Raji (cell line): ENCODE results near the gene MYO15B.

Source experiments
- POLR2A ChIP-seq: IDR thresholded peaks from 2 replicates; pipeline ENCODE4 v1.6.1; 2011; ENCODE audit warnings: low read depth, low read length, control low read depth; ENCODE audit not compliant: insufficient read depth

The MYO15B gene

DNA sequence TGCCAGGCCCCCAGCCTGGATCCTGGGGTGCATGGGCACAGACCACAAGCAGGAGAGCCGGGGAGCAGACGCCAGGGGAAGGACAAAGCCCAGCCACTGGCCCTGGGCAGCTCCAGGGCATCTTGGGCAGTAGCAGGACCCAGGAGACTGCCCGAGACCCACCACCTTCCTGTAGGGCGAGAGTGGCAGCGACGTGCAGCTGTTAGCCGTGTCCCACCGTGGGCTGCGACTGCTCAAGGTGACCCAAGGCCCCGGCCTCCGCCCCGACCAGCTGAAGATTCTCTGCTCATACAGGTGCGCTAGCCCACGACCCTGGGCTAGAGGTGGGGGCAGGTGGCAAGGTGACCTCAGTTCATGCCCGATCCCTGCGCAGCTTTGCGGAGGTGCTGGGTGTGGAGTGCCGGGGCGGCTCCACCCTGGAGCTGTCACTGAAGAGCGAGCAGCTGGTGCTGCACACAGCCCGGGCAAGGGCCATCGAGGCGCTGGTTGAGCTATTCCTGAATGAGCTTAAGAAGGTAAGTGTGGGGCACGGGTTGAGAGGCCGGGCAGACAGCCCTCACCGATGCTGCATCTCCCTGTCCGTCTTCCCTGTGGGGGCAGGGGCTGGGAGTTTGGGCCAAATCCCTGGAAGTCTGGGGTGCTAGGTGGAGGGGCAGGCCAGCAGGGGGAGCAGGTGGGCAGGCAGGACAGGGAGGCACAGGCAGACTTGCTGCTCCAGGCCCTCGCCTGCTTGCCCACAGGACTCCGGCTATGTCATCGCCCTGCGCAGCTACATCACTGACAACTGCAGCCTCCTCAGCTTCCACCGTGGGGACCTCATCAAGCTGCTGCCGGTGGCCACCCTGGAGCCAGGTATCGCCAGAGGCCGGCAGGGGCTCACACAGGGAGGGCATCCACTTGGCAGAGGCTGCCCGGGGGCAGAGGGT is 32.2 kb downstream of the MYO15B start:
- no peak for TF ChIP-seq POLR2A

DNA sequence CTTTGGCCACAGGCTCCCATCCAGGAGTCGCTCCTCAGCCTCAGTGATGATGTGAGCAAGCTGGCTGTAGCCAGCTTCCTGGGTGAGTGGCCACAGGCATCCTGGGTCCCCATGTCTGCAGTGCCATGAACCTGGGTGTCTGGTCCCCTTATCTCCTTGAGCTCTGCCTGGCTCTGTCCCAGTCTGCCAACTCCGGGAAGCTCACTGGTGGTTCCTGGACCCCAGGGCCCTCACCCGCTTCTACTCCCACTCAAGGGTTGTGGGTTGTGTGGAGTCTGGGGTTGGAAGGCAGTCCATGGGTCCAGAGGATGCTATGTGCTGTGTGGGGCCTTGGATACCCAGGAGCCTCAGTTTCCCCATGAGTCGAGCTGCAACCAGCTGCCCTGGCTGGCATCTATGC is 33.9 kb downstream of the MYO15B start:
- no peak for TF ChIP-seq POLR2A

DNA sequence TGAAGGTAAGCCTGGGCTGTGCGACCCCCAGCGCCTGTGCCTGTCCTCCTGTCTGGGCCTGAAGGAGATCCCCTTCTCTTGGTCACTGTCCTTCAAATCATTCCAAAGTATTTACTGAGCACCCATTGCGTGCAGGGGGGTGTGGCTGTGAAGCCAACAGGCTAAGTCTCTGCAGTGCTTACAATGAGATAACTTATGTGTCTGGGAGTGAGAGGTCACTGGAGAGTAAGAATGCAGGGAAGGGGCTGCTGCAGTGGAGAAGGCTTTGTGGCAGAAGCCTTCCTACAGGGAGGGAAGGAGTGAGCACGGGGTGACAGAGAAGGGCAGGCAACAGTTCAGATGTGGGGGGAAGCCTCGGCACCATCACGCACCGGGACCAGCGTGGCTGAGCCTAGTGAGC is 34.5 kb downstream of the MYO15B start:
- TF ChIP-seq POLR2A, result no peak

DNA sequence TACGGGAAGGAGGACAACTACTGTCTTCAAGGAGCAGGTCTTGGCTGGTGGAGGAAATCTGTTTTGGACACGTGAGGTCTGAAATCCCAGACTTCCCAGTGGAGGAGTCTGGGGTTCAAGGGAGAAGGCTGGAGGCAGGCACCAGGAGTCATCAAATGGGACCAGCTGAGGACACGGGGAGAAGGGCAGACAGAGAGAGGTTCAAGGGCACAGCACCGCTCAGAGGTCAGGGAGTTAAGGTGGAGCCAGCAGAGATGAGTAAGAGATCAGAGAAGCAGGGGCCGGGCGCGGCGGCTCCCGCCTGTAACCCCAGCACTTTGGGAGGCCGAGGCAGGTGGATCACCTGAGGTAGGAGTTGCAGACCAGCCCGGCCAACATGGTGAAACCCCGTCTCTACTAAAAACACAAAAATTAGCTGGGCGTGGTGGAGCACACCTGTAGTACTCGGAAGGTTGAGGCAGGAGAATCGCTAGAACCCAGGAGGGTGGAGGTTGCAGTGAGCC is 35.2 kb downstream of the MYO15B start:
- no peak for TF ChIP-seq POLR2A

DNA sequence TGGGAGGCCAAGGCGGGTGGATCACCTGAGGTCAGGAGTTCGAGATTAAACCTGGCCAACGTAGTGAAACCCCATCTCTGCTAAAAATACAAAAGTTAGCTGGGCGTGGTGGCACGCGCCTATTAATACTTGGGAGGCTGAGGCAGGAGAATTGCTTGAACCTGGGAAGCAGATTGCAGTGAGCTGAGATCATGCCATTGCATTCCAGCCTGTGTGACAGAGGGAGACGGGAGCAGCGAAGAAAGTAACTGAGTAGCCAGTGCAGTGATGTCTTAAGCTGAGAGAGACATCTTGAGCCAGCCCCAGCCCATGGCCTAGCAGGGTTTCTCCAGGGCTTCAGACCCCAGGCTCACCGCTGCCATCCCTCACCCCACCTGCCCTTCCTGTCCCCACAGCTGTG is 35.8 kb downstream of the MYO15B start:
- TF ChIP-seq POLR2A, result no peak

DNA sequence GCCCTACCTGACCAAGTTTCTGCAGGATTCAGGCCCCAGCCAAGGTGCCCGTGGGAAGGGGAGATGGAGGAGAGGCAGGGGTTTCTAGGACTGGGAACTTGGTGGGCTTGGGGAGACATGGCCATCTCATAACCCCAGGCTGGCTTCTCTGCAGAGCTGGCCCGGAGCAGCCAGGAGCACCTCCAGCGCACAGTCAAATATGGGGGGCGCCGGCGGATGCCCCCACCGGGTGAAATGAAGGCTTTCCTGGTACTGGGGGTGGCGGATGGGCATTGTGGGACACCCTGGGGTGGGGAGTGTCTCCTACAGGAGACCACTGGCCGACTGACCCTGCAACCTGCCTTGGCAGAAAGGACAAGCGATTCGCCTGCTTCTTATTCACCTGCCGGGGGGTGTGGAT is 36.4 kb downstream of the MYO15B start:
- no peak for TF ChIP-seq POLR2A

DNA sequence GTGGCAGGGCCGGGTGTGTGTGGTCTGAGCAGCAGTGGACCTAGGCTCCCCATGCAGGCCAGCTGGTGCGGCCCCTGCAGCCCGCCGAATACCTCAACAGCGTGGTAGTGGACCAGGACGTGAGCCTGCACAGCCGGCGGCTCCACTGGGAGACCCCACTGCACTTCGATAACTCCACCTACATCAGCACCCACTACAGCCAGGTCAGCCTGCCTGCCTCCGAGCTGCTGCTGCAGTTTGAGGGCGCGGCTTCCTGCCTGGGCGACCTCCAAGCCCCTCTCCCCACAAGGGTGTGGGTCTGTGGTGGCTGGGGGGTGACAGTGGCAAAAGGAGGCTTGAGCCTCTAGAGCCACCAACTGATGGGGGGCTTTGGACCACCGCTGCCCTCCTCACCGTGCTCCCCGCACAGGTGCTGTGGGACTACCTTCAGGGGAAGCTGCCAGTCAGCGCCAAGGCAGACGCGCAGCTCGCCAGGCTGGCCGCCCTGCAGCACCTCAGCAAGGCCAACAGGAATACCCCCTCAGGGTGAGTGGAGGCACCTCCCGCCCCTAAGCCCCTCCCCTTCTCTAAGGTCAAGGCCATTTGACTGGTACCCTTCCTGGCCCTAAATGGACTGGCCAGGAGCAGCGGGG is 37.2 kb downstream of the MYO15B start:
- no peak for TF ChIP-seq POLR2A

DNA sequence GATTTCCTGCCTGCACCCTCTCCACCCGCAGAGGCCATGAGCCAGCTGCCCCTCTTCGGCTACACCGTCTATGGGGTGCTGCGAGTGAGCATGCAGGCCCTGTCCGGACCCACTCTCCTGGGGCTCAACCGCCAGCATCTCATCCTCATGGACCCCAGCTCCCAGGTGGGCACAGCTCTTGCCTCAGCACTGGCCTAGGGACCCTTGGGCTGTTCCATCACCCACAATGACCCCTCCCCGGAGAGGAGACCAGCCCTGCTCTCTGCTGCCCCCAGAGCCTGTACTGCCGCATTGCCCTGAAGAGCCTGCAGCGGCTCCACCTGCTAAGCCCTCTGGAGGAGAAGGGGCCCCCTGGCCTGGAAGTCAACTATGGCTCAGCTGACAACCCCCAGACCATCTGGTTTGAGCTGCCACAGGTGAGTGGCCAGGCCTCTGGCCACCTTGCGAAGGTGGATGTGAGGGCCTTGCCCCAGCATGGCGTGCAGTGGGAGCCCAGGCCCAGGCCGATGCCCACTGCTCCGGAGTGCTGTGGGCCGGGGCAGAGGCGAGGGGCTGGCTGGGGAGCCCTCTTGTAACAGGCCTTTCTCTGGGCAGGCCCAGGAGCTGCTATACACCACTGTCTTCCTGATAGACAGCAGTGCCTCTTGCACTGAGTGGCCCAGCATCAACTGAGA is 38.4 kb downstream of the MYO15B start:
- no peak for TF ChIP-seq POLR2A

DNA sequence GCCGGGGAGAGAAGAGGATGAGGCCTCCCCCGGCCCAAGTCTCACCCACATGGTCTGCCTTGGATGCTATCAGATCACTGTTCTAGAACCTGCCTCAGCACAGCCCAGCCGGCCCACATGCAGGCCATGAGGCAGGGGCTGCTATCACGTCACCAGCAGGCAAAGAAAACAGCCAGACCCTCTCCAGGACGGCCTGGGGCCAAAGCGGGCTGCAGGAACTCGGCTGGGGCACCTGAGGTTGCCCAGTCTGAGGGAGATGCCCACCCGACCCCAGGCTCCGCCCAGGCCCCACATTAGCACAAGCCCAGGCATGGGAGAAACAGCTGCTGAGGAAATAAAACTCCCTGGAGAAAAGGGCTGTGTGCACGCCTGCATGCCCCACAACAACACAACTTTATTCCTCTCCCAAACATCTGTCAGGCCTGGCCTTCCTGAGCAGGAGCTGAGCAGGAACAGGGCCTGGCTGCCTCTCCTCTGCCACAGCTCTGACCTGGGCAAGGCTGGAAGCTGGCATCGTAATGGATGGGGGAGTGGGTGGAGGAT is 39.0 kb downstream of the MYO15B start:
- no peak for TF ChIP-seq POLR2A

DNA sequence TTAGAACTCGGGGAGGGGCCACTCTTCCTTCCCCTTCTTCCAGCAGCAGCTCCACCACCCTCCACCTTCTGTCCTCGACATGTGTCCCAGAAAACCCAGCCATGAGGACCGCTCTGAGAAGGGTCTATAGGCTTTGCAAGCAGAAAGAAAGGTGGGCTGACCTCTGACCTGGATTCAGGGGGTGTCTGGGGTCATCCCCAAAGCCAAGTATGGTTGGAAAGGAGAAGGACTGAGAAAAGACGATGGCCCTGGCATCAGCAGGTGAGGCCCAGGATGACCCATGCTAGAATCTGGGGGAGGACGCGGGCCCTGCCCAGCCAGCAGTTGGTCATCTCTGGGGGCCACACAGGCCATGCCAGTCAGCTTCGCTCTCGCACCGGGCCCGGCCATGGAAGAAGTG is 39.5 kb downstream of the MYO15B start:
- TF ChIP-seq POLR2A, result no peak

DNA sequence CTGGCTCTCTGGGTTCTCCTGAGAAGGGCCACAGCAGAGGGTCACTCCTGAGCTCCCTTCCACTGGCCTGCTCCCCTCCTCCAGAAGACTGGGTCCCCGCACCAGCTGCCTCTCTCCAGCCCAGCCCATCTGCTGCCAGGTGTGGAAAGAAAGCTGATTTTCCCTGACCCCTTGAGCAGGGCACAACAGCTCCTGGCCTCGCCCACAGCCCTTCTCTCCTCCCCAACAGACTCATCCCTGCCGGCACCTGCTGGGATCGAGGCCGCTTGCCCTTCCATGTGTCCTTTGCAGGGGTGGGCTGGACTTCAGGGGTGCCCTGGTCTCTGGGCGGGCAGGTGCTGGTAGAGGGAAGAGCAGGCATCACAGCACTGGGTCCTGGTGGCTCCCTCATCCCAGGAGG is 40.8 kb downstream of the MYO15B start:
- no peak for TF ChIP-seq POLR2A

DNA sequence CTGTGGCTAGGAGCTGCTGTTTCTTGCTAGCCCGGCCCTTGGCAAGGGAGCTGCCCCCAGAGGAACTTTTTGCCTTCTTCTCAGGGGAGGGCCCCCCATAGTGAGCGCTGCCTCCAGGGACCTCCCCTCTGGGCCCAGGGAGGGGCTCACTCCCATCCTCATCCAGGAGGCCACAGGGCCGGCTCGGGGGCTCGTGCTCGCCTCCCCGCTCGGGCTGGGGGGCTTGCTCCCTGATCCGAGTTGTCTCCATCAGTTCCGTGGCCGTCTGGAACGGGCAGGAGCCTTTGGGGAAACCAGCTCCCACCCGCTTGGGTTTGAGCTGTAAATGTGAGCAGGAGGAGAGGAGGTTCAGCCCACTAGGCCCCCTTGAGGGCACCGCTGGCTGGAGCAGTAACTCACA is 41.6 kb downstream of the MYO15B start:
- no peak for TF ChIP-seq POLR2A

DNA sequence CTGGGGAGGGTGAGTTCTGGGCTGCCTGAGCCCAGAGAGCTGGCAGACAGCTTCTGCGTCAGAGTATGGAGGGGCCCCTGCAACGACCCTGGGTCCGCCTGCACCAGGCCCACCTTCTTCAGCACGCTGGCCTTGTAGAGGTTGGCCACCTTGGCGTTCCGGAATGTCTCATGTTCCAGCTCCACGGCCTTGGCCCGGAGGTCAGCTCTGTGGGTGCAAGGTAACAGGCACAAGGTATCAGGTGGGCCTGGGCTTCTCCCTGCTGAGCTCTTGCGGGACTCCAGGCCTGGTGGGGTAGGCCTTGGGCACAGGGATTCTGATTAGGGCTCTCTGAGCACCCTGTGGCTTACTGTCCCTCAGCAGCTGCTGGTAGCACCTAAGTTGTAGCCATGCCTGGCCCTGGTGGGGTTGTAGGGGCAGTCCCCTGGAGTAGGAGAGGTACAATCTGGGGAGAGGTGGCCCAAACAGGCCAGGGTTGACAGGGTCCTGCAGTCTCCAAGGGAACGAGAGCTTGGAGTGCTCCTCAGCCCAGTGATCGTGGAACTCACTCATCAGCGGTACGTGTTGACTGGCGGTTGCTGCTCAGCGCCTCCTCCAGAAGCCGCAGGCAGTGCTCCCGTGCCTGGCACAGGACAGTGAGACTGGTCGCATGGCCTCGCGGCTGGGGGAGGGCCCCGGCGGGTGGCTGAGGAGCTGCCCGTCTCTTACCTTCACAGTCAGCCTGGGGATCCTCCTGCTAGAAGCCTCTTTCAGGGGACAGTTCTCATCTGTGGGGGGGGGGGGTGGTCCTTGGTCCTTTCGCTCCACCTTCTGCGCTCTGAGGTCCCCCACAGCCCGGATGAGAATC is 42.7 kb downstream of the MYO15B start:
- TF ChIP-seq POLR2A, result no peak

DNA sequence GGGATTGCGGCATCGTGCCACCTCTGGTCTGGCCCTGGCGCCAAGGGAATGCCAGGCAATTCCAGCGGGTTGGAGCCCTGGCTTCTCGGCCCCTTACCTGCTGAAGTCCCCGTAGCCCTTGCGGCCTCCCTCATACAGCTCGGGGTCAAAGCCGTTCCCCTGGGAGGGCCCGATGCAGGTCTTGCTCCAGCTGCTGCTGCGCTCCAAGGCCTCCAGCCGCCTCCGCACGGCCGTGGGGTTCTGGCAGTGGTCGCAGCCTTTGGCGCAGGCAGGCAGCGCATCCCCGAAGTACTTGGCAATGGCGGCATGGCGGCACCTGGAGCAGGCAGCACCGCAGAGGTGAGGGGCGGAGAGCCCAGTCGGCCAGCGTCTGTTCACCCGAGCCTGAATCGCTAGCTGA is 43.8 kb downstream of the MYO15B start:
- no peak for TF ChIP-seq POLR2A

DNA sequence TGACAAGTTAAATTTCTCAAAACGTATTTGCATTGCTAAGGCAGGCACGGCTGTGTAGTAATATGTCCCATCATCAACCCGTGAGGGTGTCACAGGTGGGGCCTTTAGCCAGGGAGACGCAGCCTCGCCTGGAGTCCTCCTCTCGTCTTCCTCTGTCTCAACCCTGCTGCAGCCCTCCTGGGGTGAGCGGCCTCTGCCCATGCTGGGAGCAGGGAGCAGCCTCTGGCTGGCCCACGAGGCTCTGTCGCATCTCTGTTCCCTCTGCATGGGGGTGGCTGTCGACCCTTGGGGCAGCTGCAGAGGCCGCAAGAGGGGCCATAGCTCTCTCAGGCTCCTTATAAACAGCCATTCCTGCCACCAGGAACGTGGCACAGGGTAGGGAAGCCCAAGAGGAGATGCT is 44.8 kb downstream of the MYO15B start:
- TF ChIP-seq POLR2A, result no peak
